ENCODE data around the gene SSR2.

DNA sequence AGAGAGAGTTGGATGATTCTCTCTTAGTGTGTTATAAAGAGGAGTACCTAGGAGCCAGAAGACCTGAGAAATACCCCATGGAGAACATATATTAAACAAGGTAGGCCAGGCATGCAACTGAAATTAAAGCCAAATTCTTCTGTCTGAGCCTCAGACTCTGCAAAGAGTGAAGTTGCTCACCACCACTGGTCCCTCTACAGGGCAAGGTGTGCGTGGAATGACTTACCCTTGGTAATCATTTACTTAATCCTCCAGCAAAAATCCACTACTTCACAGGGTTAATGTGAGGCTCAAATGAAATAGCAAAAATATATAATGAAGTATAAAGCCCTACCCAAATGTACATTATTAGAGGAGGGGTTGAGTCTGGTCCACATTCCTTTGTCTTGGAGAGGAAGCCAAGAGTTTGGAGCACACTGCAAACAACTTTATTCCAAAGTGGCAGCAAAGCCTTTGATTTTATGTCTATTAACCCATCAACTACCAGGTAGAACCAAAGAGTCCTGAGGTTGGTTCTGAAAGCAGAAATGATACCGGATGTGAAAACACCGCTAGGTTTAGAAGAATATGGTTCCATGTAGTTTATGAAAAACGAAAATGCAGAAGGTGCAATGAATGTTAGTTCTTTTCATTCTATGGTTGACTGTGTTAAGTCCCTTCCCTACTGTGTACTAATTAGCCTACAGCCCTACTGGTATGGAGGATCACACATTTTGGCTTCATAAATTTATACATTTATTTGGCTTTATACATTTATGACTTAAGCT, 8.5 kb downstream of the SSR2 start:
- TF ChIP-seq, protein P1, sequence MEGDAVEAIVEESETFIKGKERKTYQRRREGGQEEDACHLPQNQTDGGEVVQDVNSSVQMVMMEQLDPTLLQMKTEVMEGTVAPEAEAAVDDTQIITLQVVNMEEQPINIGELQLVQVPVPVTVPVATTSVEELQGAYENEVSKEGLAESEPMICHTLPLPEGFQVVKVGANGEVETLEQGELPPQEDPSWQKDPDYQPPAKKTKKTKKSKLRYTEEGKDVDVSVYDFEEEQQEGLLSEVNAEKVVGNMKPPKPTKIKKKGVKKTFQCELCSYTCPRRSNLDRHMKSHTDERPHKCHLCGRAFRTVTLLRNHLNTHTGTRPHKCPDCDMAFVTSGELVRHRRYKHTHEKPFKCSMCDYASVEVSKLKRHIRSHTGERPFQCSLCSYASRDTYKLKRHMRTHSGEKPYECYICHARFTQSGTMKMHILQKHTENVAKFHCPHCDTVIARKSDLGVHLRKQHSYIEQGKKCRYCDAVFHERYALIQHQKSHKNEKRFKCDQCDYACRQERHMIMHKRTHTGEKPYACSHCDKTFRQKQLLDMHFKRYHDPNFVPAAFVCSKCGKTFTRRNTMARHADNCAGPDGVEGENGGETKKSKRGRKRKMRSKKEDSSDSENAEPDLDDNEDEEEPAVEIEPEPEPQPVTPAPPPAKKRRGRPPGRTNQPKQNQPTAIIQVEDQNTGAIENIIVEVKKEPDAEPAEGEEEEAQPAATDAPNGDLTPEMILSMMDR (IDR thresholded peaks at IDR 0.05; ENCODE audit: insufficient read depth, low read length, poor library complexity, severe bottlenecking) = no peak
- TF ChIP-seq EZH2phosphoT487 (conservative IDR thresholded peaks at IDR 0.05; ENCODE audit: low read length) = no peak
